ENCODE results near the gene BICRAL.

DNA sequence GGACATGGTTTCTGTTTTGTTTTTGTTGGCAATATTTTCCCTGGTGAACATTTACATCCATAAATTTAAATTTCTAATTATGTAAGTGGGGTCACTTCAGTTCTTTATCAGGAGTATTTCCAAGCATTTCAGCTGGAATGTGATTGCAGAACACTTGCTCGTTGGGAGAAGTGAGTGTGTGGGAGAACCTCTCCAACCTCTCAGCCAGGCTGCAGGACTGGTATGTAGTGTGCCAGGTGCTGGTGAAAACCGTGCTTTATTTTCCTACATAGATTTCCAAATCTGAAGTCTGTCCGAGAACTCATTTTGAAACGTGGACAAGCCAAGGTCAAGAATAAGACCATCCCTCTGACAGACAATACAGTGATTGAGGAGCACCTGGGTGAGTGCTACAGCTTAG lies 103.8 kb downstream of the BICRAL start:
- no peak for TF ChIP-seq EZH2 (IDR thresholded peaks at IDR 0.05)
- TF ChIP-seq POLR2AphosphoS5 (IDR thresholded peaks at IDR 0.05; ENCODE audit: borderline replicate concordance, low read depth, low read length) = no peak

Measured in SK-N-MC (cell line).